Stimulated activated CD8-positive, alpha-beta memory T cell treated with anti-CD3 and anti-CD28 coated beads, Interleukin-4, amount 100 ng/mL, for 24 hours (primary cell): ENCODE measurements around the gene TEK.

Experiments used
- DNase-seq: peaks from one replicate; pipeline ENCODE4 v3.0.0-alpha.2; 2020; ENCODE audit warnings: low read depth

The TEK gene

GRCh38 chr9:27124151-27124550 is 15.1 kb downstream of the TEK start:
- DNase-seq: no peak

- DNase-seq: no peak
These were observed 16.0 kb downstream of the TEK start for GRCh38 chr9:27125030-27125429.

- DNase-seq: no peak
These were observed 16.9 kb downstream of the TEK start for GRCh38 chr9:27125936-27126335.

GRCh38 chr9:27126670-27127069 is 17.6 kb downstream of the TEK start:
- no peak for DNase-seq

- DNase-seq: no peak
These were observed 20.2 kb downstream of the TEK start for GRCh38 chr9:27129221-27129620.

- DNase-seq: no peak
These were observed 22.7 kb downstream of the TEK start for GRCh38 chr9:27131731-27132130.

GRCh38 chr9:27133817-27134216 is 24.8 kb downstream of the TEK start:
- DNase-seq: no peak

- DNase-seq: no peak
These were observed 33.4 kb downstream of the TEK start for GRCh38 chr9:27142299-27142930.

GRCh38 chr9:27145143-27145542 is 36.1 kb downstream of the TEK start:
- DNase-seq: no peak

- no peak for DNase-seq
These were observed 40.6 kb downstream of the TEK start for GRCh38 chr9:27149651-27150050.

- DNase-seq: no peak
These were observed 41.9 kb downstream of the TEK start for GRCh38 chr9:27150746-27151406.

- no peak for DNase-seq
These were observed 42.8 kb downstream of the TEK start for GRCh38 chr9:27151693-27152404.

- DNase-seq: no peak
These were observed 43.3 kb downstream of the TEK start for GRCh38 chr9:27152405-27152718.

- no peak for DNase-seq
These were observed 45.9 kb downstream of the TEK start for GRCh38 chr9:27154908-27155307.

- no peak for DNase-seq
These were observed 48.1 kb downstream of the TEK start for GRCh38 chr9:27157097-27157496.

GRCh38 chr9:27157736-27158135 is 48.7 kb downstream of the TEK start:
- no peak for DNase-seq

GRCh38 chr9:27160636-27161035 is 51.6 kb downstream of the TEK start:
- DNase-seq: no peak

GRCh38 chr9:27162045-27162444 is 53.0 kb downstream of the TEK start:
- no peak for DNase-seq

GRCh38 chr9:27165068-27165467 is 56.0 kb downstream of the TEK start:
- no peak for DNase-seq

GRCh38 chr9:27165670-27166069 is 56.6 kb downstream of the TEK start:
- no peak for DNase-seq

GRCh38 chr9:27168496-27168895 is 59.5 kb downstream of the TEK start:
- DNase-seq: no peak

GRCh38 chr9:27168951-27169350 is 59.9 kb downstream of the TEK start:
- no peak for DNase-seq

GRCh38 chr9:27176971-27177370 is 67.9 kb downstream of the TEK start:
- no peak for DNase-seq
